HG03039 (cell line): ENCODE measurements around the gene NSMCE4A.
"Not testable (repeated sequence)": the region's sequence is repeated elsewhere in the genome, so short reads cannot be mapped to it uniquely, and the experiment has no call there.

Experiments used
- ATAC-seq: cut with Tn5 transposase; IDR thresholded peaks from one replicate; pipeline ENCODE4 v1.9.1; 2021; ENCODE audit warnings: mild to moderate bottlenecking, moderate library complexity; ENCODE audit not compliant: unreplicated experiment

NSMCE4A gene

DNA sequence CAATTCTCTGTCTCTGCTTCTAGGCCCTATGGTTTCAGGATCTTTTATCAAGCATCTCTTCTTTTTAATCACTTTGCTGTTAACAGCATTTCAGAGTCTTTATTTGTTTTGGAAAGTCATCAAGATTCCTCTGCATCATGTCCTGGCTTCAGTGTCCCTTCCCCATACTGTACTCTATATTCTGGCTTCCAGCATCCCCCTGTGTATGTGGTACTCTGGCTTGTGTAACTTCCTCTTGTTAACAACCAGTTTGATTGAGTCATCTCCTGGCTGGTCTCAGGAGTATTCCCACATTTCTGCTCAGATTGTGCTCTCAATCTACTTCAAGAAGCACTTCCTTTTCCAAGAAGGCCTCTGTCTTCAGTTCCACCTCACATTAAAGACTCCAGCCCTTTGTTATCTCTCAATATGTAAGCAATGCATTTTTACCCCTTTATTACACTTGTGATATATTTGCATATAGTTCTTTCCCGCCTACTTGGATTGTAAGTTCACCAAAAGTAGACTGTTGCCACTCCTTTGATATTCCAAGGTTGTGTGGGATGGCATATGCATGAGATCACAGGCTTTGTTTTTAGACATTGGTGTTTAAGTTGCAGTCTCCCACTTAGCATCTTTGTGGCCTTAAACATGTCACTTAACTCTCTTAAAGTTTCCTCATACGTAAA, 32.1 kb downstream of the NSMCE4A start:
- ATAC-seq, result no peak

GRCh38 chr10:121941532-121941931, 33.5 kb downstream of the NSMCE4A start:
- ATAC-seq, result no peak

DNA sequence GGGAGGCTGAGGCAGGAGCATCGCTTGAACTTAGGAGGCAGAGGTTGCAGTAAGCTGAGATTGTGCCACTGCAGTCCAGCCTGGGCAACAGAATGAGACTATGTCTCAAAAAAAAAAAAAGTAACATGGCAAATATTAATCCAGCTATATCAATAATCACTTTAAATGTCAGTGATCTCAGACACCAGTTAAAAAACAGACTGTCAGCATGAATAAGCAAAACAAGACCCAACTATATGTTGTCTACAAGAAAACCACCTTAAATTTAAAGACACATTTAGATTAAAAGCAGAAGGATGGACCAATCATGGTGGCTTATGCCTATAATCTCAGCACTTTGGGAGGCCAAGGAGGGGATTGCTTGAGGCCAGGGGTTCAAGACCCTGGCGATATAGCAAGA, 38.7 kb downstream of the NSMCE4A start:
- ATAC-seq, result no peak

DNA sequence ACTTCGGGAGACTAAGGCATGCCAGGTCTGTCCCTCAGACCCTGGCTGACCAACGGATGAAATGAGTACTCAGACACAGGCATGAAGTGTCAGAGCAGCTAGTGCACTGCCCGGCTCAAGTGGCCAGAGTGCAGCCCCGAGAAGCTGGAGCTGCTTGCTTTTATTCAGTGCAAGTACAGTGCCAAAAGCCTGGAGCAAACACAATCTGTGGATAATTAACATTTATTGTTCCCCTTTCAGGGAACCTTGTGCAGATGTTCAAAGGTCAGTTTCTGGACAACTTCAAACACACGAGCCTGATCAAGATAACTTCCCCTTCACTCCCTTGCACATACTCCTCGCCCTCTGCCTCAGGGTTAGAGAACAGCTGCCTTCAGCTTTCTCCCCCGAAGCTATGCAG, 39.3 kb downstream of the NSMCE4A start:
- no peak for ATAC-seq

DNA sequence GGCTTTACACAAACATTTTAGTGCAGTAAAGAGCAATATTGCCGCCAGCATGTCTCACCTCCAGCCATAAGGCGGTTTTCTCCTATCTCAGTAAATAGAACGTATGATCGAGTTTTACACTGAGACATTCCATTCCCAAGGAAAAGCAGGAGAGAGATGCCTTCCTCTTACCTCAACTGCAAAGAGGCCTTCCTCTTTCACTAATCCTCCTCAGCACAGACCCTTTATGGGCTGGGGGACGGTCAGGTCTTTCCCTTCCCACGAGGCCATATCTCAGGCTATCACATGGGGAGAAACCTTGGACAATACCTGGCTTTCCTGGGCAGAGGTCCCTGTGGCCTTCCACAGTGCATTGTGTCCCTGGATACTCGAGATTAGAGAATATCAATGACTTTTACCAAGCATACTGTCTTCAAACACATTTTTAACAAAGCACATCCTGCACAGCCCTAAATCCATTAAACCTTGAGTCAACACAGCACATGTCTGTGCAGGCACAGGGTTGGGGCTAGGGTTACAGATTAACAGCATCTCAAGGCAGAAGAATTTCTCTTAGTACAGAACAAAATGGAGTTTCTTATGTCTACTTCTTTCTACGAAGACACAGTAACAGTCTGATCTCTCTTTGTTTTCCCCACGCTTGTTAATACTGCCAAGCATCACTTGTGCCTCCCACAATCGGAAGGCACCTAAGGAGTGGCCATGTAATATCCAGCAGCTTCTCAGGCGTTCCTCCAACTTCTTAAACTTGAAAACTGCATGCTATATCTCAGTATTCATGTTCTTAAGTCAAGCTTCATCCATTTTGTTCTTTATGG, 44.5 kb downstream of the NSMCE4A start:
- not testable (repeated sequence) for ATAC-seq

DNA sequence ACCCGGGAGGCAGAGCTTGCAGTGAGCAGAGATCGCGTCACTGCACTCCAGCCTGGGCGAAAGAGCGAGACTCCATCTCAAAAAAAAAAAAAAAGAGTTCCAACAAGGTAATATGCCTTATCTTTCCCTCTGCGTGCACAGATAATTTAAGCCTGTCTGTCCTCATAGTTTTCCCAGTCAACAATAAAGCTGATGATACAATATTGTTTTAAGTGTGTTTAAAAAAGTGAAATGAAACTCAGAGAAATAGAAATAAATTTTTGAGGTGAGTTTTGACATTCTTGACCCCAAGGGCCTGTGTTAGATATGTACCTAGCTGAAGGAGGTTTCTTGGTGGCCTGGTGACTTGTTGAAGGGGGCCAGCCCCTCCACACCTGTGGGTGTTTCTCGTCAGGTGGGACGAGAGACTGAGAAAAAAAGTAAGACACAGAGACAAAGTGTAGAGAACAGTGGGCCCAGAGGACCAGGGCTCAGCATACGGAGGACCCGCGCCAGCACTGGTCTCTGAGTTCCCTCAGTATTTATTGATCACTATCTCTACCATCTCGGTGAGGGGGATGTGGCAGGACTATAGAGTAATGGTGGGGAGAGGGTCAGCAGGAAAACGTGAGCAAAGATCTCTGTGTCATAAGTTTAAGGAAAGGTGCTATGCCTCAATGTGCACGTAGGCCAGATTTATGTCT, 45.3 kb downstream of the NSMCE4A start:
- ATAC-seq, result not testable (repeated sequence)

DNA sequence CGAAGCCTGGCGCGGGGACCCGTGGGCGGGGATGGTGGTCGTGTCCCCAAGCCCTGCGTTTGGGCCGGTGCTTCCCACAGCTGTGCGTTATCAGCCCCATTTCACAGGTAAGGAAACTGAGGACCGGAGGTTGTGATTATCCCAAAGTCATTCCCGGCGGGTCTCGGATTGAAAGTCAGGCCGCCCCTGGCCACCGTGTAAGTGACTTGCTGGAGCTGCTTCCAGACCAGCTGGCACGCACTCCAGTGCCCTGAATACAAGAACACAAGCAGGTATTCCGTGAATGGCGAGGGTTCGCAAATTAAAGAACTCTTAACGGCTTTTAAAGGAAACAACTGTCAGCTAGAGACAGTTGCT, 46.5 kb downstream of the NSMCE4A start:
- no peak for ATAC-seq

DNA sequence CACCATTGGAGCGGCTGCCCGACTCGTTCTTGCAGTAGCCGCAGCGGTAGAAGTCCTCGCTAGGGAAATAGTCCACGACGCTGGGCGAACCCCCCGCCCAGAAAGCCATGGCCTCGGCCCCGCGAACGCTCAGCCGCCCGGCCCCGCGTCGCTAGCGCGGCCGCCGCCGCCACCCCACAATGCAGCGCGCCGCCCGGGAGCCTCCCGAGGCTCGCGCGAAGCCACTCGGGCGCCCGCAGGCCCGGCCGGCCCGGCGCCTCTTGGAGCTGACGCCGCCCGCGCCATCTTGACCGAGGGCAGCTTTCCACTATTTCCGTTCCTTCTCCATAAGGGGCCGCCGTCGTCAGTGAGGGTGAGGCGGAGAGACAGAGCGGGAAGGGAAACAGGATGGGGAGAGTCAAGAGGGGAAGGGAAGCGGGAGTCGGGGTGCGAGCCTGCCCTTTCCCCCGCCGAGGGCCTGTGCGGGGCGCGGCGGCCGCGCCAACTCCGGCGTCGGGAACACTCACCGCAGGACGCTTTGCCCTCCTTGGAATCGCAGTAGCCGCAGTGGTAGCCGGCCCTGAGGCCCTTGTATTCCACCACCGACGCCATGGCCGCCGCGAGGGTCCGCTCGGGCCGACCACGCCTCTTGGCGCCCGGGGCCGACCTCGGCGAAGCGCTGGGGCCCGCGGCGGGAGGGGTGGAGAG, 47.0 kb downstream of the NSMCE4A start, which contains the start of gene ATE1:
TSS of gene ATE1 (minus strand) at position 191 of the 687 bp plus-strand sequence. CDS start at position 109, 82 bp downstream.
- ATAC-seq, result peak; percentile 83

DNA sequence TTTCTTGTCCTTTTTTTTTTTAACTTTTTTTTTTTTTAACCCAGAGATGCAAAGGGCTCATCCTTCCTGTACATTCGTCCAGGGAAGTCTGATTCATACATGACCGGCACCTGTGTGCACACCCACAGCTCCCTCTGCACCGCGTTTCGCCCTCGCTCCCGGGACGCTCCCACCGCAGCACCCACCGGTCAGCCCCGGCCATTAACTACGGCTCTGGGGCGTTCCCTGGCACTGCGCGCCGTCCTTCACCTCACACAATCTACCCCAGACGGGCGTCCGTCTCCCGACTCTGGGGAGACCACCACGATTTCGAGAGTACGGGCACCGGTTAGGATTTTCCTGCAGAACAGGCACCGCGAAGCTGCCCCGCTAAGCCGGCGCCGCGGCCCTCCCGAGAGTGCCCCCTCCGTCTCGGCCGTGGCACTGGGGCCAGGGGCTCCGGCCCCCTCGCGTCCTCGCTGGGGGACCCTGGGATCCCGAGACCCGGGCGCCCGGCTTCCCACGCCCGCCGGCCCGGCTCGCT, 47.6 kb downstream of the NSMCE4A start:
- ATAC-seq, result peak; percentile 36

DNA sequence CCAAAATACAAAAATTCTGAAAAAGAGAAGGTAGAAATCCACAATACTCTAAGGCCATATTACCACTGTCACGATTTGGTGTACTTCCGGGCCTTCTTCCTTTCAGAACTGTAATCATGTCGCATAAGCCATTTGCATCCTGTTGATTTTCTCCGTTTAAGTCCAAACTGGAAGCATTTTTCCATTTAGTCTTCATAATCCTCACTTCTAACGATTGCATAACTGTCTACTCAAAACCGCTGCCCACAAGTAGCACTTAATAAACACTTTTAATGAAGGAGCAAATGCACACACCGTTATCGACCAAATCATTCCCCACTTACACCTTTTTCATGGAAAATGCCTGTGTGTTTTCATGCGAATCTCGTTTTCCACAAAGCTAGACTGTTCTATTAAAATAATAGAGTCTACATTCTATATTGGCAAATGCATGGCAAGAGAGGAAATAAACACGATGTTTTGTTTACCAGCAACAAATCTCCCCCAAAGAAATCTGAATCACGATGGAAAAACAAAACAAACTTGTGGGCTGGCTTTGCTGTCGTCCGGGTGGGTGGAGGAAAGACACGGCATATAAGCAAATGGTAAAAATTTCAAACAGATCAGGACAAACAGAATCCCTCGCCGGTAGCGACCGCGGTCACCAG, 48.2 kb downstream of the NSMCE4A start:
- peak; percentile 16 for ATAC-seq

GRCh38 chr10:121926157-121926556, 48.9 kb downstream of the NSMCE4A start:
- no peak for ATAC-seq

- ATAC-seq, result no peak
Observed at GRCh38 chr10:121921238-121921931, 53.6 kb downstream of the NSMCE4A start.

DNA sequence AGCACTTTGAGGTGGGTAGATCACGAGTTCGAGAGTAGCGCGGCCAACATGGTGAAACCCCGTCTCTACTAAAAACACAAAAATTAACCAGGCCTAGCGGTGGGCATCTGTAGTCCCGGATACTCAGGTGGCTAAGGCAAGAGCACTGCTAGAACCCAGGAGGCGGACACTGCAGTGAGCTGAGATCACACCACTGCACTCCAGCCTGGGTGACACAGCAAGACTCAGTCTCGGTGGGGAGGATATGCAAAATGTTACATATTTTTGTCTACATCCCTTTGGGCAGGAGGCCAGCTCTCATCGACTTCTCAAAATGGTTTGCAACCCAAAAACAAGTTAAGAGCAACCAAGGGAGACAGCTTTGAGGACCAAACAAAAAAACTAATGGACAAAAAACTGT, 55.4 kb downstream of the NSMCE4A start:
- no peak for ATAC-seq

DNA sequence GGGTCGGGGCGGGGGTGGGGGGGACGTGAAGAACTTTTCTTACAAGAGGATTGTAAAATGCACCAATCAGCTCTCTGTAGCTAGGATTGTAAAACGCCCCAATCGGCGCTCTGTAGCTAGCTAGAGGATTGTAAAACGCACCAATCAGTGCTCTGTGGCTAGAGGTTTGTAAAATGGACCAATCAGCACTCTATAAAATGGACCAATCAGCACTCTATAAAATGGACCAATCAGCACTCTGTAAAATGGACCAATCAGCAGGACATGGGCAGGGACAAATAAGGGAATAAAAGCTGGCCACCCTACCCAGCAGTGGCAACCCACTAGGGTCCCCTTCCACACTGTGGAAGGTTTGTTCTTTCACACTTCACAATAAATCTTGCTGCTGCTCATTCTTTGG, 56.2 kb downstream of the NSMCE4A start:
- ATAC-seq, result not testable (repeated sequence)

DNA sequence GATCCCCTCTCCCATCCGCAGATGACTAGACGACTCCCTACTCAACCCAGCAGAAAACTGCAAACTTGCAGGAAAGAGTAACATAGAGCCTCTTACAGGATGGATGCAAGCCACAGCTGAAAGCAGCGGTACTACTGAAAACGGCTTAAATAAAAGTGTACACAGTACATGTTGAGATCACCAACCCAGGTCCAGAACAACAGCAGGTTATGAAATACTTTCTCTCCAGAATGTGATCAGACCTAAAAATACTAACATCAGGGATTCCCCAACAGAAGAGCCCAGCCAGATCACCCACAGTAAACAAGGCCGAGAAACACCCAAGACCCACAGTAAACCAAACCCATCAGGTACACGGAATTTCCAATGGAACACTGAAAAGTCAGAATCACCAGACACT, 60.4 kb downstream of the NSMCE4A start:
- ATAC-seq, result no peak

DNA sequence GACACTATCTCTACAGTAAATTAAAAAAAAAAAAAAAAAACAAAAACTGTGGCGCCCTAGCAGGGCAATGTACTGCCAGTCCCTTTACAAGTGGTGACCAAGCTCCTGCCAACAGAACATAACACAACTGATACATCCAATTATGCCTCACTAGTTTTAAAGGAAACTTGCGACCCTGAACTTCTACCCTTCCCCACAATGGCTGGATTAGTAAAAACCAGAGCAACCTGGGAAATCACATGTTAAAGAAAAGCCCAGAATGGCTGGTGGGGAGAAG, 63.7 kb downstream of the NSMCE4A start:
- ATAC-seq, result no peak

- ATAC-seq, result no peak
Observed at GRCh38 chr10:121910673-121911420, 64.2 kb downstream of the NSMCE4A start.
